ENCODE results near the gene ALKBH6. TPM values are rescaled to one million over a fixed set of nuclear protein-coding genes. Genes with fewer than 3 reads are reported as not detected.

ALKBH6 gene
- total and polyA plus RNA-seq, 10 of the 15 experiments (the other 5 are each of a cell fraction or from before 2014, with no cell fraction given), result 1.2 to 56.5 (median 36.1) TPM

DNA sequence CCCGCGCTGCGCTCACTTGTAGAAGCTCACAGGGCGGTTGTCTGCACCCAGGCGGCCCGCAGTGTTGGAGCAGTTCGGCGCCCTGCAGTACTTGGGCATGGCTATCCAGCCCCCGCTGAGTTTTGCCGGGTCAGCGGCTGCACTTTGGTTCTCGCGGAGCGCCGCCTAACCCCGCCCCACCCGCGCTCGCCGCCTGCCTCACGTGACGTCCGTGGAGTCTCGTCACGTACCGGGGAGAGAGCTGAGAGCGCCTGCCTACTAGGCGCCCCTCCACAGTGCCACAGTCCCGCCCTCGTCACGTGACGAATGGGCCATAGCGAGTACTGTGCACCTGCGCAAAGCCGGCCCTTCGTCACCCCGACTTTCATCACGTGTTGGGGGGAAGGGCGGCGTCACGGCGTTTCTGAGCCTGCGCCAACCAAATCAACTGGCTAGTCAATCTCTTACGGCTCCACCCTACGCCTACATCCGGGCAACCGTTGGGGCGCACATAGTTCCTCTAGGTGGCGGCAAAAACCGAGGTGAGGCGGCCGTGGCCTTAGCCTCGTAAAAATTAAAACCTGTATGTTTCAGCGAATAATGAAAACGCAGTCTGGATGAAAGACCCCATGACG, 40.2 kb upstream of the ALKBH6 start, which contains the start of gene THAP8 (continued):
- TF ChIP-seq, protein P1, sequence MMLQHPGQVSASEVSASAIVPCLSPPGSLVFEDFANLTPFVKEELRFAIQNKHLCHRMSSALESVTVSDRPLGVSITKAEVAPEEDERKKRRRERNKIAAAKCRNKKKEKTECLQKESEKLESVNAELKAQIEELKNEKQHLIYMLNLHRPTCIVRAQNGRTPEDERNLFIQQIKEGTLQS (IDR thresholded peaks at IDR 0.05; ENCODE audit: borderline replicate concordance, extremely low read depth, low read depth, low read length), result peak; percentile 91; the same call in 1 of the 2 replicates
- TF ChIP-seq, protein P2, sequence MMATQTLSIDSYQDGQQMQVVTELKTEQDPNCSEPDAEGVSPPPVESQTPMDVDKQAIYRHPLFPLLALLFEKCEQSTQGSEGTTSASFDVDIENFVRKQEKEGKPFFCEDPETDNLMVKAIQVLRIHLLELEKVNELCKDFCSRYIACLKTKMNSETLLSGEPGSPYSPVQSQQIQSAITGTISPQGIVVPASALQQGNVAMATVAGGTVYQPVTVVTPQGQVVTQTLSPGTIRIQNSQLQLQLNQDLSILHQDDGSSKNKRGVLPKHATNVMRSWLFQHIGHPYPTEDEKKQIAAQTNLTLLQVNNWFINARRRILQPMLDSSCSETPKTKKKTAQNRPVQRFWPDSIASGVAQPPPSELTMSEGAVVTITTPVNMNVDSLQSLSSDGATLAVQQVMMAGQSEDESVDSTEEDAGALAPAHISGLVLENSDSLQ (IDR thresholded peaks at IDR 0.05), result peak; percentile 94
- TF ChIP-seq IKZF1 (conservative IDR thresholded peaks at IDR 0.05) (no peak; the same call in none of the 2 replicates), TBL1XR1 (IDR thresholded peaks at IDR 0.05; ENCODE audit: low read depth, low read length) (no peak), KDM1A (IDR thresholded peaks at IDR 0.05; ENCODE audit: borderline replicate concordance) (no peak), ZNF207 (IDR thresholded peaks at IDR 0.05; ENCODE audit: borderline replicate concordance) (no peak), YY1 (IDR thresholded peaks at IDR 0.05; ENCODE audit: low read depth, low read length) (peak; percentile 23; the same call in 1 of the 2 replicates), SIX5 (IDR thresholded peaks at IDR 0.05; ENCODE audit: low read depth, low read length, severe bottlenecking) (no peak), DPF2 (IDR thresholded peaks at IDR 0.05) (peak; percentile 3; the same call in 1 of the 2 replicates), ZNF384 (IDR thresholded peaks at IDR 0.05; ENCODE audit: borderline replicate concordance, low read depth, low read length) (0 out of 2 replicates have a peak, but pooled peaks have one; percentile 17), JUND (IDR thresholded peaks at IDR 0.05; ENCODE audit: low read depth, low read length) (peak; percentile 27; the same call in 1 of the 2 replicates), ATF7 (IDR thresholded peaks at IDR 0.05; ENCODE audit: low read depth) (peak; percentile 60), IKZF2 (IDR thresholded peaks at IDR 0.05) (no peak), CHD1 (IDR thresholded peaks at IDR 0.05; ENCODE audit: low read depth, low read length) (0 out of 2 replicates have a peak, but pooled peaks have one; percentile 5), MXI1 (IDR thresholded peaks at IDR 0.05; ENCODE audit: low read depth, low read length) (peak; percentile 74; the same call in 1 of the 2 replicates), CHD2 (IDR thresholded peaks at IDR 0.05; ENCODE audit: borderline replicate concordance, low read depth, low read length) (peak; percentile 80), HCFC1 (IDR thresholded peaks at IDR 0.05; ENCODE audit: low read length) (peak; percentile 52), POLR2AphosphoS5 (IDR thresholded peaks at IDR 0.05; ENCODE audit: low read length) (peak; percentile 87), HDGF (IDR thresholded peaks at IDR 0.05) (peak; percentile 94; the same call in 1 of the 2 replicates), RELA (IDR thresholded peaks at IDR 0.05; ENCODE audit: borderline replicate concordance, partially characterized antibody) (peak; percentile 97), POLR2AphosphoS2 (IDR thresholded peaks at IDR 0.05; ENCODE audit: low read depth, low read length) (peak; percentile 87; the same call in 1 of the 2 replicates), ASH2L (IDR thresholded peaks at IDR 0.05; ENCODE audit: borderline replicate concordance, low read depth) (peak; percentile 38; the same call in 1 of the 2 replicates), PML (IDR thresholded peaks at IDR 0.05; ENCODE audit: low read length) (peak; percentile 40; the same call in 1 of the 2 replicates), BMI1 (IDR thresholded peaks at IDR 0.05; ENCODE audit: borderline replicate concordance) (no peak), PAX5 (IDR thresholded peaks at IDR 0.05; ENCODE audit: borderline replicate concordance, low read depth, low read length) (0 out of 2 replicates have a peak, but pooled peaks have one; percentile 45), FOXM1 (IDR thresholded peaks at IDR 0.05; ENCODE audit: low read depth, low read length) (no peak)
- TF ChIP-seq, protein P3, sequence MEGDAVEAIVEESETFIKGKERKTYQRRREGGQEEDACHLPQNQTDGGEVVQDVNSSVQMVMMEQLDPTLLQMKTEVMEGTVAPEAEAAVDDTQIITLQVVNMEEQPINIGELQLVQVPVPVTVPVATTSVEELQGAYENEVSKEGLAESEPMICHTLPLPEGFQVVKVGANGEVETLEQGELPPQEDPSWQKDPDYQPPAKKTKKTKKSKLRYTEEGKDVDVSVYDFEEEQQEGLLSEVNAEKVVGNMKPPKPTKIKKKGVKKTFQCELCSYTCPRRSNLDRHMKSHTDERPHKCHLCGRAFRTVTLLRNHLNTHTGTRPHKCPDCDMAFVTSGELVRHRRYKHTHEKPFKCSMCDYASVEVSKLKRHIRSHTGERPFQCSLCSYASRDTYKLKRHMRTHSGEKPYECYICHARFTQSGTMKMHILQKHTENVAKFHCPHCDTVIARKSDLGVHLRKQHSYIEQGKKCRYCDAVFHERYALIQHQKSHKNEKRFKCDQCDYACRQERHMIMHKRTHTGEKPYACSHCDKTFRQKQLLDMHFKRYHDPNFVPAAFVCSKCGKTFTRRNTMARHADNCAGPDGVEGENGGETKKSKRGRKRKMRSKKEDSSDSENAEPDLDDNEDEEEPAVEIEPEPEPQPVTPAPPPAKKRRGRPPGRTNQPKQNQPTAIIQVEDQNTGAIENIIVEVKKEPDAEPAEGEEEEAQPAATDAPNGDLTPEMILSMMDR (IDR thresholded peaks at IDR 0.05 in 2 of 3, conservative IDR thresholded peaks at IDR 0.05 in 1 of 3; ENCODE audit: control insufficient read depth in 2 of 3, extremely low read depth in 1 of 3, insufficient read depth in 1 of 3, low read depth in 3 of 3, low read length in 3 of 3), result peak; percentile 45 to 51 (median 50); a peak in 5 of 6 replicates
- TF ChIP-seq, protein P4, sequence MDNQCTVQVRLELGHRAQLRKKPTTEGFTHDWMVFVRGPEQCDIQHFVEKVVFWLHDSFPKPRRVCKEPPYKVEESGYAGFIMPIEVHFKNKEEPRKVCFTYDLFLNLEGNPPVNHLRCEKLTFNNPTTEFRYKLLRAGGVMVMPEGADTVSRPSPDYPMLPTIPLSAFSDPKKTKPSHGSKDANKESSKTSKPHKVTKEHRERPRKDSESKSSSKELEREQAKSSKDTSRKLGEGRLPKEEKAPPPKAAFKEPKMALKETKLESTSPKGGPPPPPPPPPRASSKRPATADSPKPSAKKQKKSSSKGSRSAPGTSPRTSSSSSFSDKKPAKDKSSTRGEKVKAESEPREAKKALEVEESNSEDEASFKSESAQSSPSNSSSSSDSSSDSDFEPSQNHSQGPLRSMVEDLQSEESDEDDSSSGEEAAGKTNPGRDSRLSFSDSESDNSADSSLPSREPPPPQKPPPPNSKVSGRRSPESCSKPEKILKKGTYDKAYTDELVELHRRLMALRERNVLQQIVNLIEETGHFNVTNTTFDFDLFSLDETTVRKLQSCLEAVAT (IDR thresholded peaks at IDR 0.05), result no peak
